ENCODE results near the gene C3orf22.

Gene C3orf22

DNA sequence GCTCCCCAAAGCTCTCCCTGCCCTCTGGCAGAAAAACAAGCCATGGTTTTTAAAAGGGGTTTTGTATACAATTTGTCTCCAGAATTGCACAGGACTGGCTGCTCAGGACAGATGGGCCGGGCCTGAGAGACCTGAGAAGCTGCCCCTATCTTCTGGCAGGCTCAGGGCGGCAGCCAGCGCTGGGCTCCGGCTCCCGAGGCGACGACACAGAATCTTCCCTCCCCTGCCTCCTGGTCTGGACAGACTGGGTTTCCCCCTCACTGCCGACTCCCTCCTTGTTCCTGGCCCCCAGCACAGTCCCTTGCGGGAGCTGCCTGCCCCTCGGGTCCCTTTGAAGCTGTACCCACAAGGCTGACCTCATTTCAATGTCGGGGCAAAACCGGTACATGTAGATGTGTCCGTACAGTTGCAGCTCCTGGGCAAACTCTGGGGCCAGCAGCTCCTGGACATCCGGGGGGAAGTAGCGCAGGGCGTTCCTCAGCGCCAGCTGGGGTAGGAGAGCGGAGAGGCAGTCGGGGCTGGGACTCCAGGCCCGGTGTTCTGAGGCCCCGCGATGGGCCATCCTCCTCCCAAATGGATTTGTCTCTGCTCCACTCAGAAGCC, 48.3 kb downstream of the C3orf22 start:
- DNase-seq = no peak

DNA sequence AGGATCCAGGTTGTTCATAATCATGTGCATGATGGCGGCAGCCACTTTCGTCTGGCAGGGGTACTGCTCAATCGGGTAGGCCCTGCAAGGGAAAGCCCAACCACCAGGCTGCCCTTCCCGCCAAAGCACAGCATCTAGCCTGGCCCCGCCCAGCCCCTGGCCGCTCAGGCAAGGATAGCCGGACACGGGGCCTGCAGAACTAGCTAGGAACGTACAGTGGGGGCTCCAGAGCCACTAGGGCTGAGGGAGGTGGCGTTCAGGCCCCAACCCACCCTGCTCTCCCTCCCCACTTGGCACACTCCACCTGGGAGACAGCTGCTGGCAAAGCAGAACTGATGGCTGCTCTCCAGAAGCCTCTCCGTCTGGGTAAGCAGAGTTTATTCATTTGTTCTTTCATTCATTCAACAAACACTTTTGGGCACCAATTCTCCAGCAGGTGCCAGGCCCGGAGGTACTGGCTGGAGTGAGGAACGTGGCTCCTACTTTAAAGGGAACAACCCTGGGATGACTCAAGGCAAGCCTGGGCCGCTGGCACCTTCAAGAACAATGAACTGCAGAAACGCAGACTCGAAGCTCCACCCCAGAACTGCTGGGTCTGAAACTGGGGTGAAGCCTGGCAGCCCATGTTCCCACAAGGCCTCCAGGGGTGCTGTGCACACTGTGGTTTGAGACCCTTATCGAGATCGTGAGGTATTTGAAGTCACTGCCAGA, 49.0 kb downstream of the C3orf22 start:
- no peak for DNase-seq

DNA sequence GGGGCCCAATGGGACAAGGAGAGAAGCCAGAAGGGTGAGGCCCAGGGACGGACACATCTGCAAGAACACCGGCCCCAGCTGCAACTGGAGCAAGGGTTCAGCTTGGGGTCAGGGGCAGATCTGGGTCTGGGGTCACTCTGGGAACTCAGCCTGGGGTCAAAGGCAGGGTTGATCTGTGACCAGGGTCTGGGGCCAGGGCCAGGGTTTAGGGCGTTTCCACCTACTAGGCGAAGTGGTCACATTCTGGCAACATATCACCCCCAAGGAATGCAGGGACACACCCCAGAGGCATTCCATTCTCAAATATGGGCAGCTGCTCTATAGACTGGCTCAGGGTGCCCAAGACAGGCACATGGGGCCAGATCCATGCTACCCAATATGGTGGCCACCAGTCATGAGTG, 50.2 kb downstream of the C3orf22 start:
- DNase-seq = no peak

DNA sequence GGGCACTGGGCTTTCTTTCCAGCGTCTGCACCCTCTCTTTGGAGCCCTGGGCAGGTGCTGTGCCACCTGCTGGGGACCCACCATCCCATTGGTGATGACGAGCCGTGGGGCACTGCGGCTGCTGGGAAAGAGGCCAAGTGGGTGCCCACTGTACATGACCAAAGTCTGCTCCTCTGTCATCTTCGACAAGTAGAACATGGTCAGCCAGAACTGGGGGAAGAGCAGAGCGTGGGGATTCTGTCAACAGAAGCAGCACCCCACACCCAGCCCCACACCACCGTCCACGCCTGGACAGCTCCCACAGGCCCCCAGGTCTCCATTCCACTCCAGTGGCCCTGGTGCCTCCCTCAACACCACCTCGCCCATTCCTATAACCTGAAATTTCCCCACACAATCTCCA, 50.8 kb downstream of the C3orf22 start:
- DNase-seq = no peak

DNA sequence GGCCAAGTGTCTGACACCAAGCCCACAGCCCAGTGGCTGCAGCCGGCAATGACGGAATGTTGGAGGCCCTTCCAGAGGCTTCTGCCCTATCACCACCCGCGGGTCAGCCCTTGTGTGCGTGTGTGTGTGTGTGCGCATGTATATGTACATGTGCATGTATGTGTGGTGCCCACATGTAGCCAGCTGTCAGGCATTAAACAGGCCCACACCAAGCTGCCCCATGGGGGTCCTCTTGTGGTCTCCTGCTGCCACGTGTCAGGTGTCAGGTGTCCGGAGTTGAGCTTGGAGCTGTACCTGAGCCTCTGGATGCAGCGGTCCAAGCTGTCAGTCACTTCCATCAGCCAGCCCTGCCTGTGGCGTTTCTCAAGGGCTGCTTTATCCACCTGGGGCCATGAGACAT, 55.0 kb downstream of the C3orf22 start:
- DNase-seq = no peak

DNA sequence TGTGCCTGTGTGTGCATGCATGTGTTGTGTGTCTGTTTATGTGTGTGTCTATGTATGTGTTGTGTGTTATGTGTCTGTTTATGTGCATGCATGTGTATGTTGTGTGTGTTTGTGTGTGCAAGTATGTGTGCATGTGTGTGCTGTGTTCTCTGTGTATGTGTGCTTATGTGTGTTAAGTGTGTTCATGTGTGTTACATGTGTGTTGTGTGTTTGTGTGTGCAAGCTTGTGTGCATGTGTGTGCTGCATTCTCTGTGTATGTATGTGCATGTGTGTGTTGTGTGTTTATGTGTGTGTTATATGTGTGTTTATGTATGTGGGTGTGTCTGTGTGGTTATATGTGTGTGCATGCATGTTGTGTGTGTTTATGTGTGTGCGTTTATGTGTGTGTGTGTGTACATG, 56.1 kb downstream of the C3orf22 start:
- DNase-seq = no peak

DNA sequence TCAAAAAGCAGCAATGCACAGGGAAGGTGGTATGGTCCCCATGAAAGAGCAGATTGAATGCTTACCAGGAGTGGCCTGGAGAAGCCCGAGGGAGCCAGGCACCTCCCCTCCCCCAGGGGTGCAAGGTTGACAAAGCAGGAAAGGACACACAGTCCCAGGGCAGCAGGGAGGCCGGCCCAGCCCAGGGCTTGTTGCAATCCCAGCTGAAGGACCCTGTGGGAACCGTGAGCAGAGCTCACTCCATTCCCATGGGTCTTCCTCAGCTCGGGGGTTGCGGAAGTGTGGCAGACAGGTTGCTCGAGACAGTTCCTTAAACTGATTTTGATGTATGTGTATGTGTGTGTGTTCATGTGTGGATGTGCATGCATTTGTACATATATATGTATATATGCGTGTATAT, 57.0 kb downstream of the C3orf22 start:
- no peak for DNase-seq

DNA sequence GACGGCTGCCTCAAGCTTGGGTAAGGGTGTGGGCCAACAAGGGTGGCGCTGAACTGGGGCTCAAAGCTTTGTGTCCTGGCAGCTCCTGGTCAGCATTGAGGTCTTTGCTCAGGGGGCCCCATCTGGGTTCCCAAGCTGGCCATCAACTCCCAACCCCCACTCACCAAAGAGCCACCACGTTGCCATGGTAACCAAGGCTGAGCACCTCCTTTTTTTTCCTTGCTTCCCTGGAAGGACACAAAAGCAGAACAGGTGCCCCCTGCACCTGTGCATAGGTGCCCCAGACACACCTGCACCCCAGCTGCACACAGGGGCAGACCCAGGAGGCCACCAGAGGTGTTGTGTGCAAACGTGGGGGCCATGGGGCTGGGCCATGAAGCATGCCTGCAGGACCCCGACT, 57.7 kb downstream of the C3orf22 start:
- DNase-seq = no peak

DNA sequence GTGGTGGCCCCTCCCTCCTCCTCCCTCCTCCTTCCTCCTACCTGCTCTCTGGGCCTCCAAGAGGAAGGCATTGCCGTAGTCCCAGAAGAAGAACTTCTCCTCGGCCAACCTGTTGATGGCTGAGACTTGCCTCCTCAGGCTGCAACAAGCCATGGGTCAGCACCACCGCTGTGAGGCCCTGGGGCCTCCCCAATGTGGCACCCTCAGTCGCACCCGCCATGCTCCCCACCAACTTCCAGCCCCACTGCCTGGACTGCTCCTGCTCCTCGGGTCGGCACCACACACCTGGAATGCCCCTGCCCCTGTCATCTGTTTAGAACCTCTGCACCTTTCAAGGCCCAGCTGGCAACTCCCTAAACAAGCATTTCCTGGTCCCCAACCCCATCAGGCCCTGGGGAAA, 58.7 kb downstream of the C3orf22 start:
- no peak for DNase-seq

Measured in activated CD4-positive, alpha-beta T cell treated with anti-CD3 and anti-CD28 coated beads, Interleukin-2, Interleukin-6, amounts not matched to agents 100 ng/mL and 50 ng/mL, durations not matched to agents 16 hours and 8 hours (primary cell).